Retinal pigment epithelial cell (primary cell): Measurements from ENCODE around the gene AKAP3.
A peak's percentile ranks its signal among the peaks of the same experiment; 100 is the strongest.

Experiments
- DNase-seq: peaks from one replicate; pipeline ENCODE4 v3.0.0-alpha.2; 2010; ENCODE audit warnings: low read depth
- H3K4me3 ChIP-seq: 2 replicates; pipeline ENCODE4 v1.5.1; 2011; ENCODE audit warnings: mild to moderate bottlenecking, low read length, control low read depth, moderate library complexity
- TF ChIP-seq, protein P1 (sequence below): conservative IDR thresholded peaks from 2 replicates; pipeline ENCODE4 v1.5.1; 2011; ENCODE audit warnings: low read depth, low read length, control low read depth, inconsistent platforms

The AKAP3 gene

GRCh38 chr12:4653691-4654090 lies 4.8 kb upstream of the AKAP3 start:
- DNase-seq: no peak
- TF ChIP-seq, protein P1, sequence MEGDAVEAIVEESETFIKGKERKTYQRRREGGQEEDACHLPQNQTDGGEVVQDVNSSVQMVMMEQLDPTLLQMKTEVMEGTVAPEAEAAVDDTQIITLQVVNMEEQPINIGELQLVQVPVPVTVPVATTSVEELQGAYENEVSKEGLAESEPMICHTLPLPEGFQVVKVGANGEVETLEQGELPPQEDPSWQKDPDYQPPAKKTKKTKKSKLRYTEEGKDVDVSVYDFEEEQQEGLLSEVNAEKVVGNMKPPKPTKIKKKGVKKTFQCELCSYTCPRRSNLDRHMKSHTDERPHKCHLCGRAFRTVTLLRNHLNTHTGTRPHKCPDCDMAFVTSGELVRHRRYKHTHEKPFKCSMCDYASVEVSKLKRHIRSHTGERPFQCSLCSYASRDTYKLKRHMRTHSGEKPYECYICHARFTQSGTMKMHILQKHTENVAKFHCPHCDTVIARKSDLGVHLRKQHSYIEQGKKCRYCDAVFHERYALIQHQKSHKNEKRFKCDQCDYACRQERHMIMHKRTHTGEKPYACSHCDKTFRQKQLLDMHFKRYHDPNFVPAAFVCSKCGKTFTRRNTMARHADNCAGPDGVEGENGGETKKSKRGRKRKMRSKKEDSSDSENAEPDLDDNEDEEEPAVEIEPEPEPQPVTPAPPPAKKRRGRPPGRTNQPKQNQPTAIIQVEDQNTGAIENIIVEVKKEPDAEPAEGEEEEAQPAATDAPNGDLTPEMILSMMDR: no peak
- no peak overlapping the region for H3K4me3 ChIP-seq

DNA sequence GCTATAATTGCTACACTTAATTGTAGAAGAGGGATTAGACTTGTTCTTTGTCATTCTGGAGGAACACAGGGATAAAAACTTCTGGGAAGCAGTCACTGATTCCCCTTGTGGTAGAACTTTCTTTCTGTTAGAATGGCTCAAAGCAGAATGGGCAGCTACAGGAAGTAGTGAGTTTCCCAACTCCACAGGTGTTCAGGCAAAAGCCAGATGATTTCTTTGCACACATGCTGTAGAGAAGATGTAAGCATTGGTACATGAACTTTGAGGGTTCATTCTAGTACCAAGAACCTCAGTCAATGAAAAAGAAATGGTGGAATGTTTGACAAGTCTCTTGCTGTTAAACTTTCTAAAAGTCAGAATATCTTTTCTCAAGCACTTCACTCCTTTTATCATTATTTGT lies 4.4 kb upstream of the AKAP3 start:
- TF ChIP-seq, protein P1: peak; percentile 18
- no peak overlapping the region for H3K4me3 ChIP-seq
- DNase-seq: no peak

DNA sequence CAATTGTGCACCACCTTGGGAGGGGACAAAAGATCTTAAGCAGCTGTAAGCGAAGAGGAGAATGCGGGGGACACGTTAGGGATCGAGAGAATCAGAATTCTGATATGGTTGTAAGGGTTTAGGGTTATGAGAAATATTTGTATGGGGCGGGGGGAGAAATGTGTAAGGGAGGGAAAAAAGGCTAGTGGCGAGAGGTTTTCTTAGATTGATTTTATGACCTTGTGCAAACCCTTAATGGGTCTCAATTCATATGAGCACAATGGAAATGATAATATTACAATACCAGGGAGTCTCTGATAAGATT lies 459 bp upstream of the AKAP3 start:
- peak overlapping the region; percentile 98 for H3K4me3 ChIP-seq
- TF ChIP-seq, protein P1: no peak

DNA sequence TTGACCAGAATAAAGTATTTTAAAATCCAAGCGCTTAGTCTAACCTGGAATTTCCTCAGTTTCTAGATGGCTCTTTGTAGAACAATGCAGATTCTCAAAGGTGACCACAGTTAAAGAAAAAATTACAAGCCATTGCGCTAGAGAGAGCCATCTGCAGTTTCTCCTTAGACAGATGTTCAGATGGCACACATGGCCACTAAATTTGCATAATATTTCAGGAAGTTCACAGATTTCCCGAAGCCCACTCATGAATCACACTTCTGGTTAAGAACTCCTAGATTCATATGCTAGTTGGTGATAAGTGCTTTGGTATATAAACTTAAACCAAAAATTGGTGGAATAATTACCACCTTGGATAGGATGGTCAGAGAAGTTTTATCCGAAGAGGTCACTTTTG lies 749 bp downstream of the AKAP3 start:
- peak overlapping the region; percentile 98 for H3K4me3 ChIP-seq
- TF ChIP-seq, protein P1: no peak
- no peak for DNase-seq

More for the DNA sequence above, 459 bp upstream of the AKAP3 start:
- DNase-seq: no peak

DNA sequence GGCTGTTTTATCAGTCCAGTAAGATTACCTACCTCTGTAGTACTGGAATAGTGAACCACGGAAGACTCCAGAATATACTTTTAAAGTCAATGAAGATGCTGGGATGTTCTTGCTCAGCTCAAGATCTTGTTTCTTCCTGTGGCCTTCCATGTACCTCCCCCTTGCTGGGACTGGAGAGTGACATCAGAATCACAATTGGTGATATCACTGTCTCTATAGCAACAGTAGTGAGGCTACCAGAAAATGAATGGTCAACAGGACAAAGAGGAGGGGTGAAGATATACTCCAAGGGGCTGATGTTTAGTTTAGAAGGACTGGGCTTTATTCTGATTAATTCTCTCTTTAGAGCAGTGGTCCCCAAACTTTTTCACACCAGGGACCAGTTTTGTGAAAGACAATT lies 3.8 kb downstream of the AKAP3 start:
- no peak for DNase-seq
- no peak overlapping the region for H3K4me3 ChIP-seq
- TF ChIP-seq, protein P1: no peak

GRCh38 chr12:4643747-4644146 lies 5.1 kb downstream of the AKAP3 start:
- H3K4me3 ChIP-seq: no peak overlapping the region
- TF ChIP-seq, protein P1: no peak
- DNase-seq: no peak

DNA sequence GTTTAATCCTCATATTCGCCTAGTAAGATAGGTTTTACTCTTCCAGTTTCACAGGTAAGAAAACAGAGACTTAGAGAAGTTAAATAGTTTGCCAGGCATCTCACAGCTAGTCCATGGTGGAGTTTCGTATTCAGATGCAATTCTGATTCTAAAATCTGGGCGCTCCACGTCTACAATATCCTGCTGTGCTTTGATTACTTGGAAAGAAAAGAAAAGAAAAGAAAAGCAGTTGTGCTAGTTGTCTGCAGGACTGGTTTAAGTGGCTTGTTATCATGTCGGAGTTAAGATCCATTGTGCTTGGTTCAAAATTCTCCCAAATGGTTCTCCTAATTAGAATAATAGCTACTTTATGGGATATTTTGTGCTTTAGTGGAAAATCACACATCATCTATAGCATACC lies 18.6 kb downstream of the AKAP3 start:
- DNase-seq: no peak
- TF ChIP-seq, protein P1: no peak
- H3K4me3 ChIP-seq: no peak overlapping the region
